GM08714 (cell line): ENCODE results near the gene SLC38A8.

Experiments
- H3K4me3 ChIP-seq: fragments of 200-500 bp; sonication (Bioruptor generic); 2 replicates; pipeline ENCODE4 v1.5.1; 2014; ENCODE audit warnings: mild to moderate bottlenecking, low read length, inconsistent platforms
- ZNF274 ChIP-seq: IDR thresholded peaks from 2 replicates; pipeline ENCODE4 v1.6.1; 2012; ENCODE audit warnings: mild to moderate bottlenecking, low read depth, low read length

SLC38A8 gene

GRCh38 chr16:84036982-84037425 lies 5.6 kb downstream of the SLC38A8 start:
- no peak overlapping the region for H3K4me3 ChIP-seq
- TF ChIP-seq ZNF274: no peak

- TF ChIP-seq ZNF274: no peak
- H3K4me3 ChIP-seq: no peak overlapping the region
Observed at GRCh38 chr16:84036131-84036530, 6.5 kb downstream of the SLC38A8 start.

DNA sequence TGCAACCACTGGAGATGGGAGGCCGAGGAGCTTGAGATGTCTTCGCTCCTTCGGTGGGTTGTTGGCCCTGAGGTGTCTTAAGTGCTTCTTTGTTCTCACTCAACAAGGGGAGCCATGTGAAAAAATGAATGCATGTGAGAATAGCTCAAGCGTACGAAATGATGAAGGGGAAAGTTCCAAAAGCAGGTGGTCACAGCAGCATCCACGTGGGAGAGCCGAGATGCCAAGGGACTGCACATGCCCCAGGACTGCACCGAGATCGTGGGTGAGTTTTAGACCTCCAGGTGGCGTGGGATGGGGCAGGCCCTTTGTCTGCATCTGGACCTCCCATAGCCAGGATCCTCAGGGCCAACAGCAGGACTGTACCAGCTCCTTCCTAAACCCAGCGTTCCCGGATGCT lies 8.1 kb downstream of the SLC38A8 start:
- TF ChIP-seq ZNF274: no peak
- no peak overlapping the region for H3K4me3 ChIP-seq

- no peak overlapping the region for H3K4me3 ChIP-seq
- no peak for TF ChIP-seq ZNF274
Observed at GRCh38 chr16:84033251-84034195, 9.1 kb downstream of the SLC38A8 start.

GRCh38 chr16:84032458-84033178 lies 10.0 kb downstream of the SLC38A8 start:
- no peak overlapping the region for H3K4me3 ChIP-seq
- no peak for TF ChIP-seq ZNF274

DNA sequence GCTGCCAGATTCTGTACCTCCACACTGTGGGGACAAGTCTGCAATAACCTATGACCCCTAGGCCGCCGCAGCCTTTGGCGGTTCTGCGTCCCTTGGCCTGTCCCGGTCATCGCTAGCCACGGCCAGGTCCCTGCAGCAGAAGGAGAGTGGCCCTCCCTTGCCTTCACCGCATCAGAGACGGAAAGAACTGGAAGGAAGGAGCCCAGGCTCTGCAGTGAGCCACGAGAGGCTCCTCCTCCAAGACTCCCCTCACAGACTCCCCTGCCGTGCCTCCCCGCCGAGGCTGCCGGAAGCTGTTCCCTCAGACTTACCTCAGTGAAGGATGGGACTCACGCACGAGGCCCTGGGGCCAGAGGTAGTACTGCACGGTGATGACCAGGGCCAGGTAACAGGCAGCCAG lies 11.0 kb downstream of the SLC38A8 start:
- no peak overlapping the region for H3K4me3 ChIP-seq
- no peak for TF ChIP-seq ZNF274

DNA sequence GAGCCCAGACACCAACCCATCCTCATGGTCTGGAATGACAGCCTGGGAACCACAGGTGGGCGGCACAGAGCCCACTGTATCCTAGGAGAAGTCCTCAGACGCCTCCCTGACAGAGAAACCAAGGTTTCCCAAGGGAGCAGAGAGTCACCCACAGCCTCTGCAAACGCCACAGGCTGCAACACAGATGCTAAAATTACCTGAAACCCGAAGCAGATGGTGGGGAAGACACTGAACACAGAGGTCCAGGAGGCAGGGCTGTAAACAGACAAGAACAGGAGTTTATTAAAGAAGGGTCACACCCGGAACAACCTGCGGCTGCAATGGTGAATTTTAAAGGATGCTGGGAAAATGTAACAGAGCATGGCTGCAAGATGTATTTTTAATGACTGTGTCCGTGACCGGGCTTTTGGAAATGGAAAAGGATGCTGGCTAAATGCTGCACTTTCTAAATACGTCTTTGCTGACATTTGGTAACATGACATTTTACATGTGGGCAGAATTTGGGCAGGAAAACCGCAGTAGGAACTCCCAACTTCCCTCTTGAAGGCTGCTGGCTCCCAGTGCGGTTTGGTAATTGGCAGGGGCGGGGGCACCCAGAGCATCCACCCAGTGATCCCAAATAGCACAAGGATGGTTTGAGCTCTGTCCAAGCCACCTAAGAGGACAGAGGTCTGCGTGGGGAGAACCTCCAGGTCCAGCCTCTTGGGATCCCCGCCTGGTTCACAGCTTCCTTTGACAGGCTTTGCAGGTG lies 13.1 kb downstream of the SLC38A8 start:
- no peak overlapping the region for H3K4me3 ChIP-seq
- TF ChIP-seq ZNF274: no peak

- TF ChIP-seq ZNF274: no peak
- no peak overlapping the region for H3K4me3 ChIP-seq
Observed at GRCh38 chr16:84027625-84028024, 15.0 kb downstream of the SLC38A8 start.

DNA sequence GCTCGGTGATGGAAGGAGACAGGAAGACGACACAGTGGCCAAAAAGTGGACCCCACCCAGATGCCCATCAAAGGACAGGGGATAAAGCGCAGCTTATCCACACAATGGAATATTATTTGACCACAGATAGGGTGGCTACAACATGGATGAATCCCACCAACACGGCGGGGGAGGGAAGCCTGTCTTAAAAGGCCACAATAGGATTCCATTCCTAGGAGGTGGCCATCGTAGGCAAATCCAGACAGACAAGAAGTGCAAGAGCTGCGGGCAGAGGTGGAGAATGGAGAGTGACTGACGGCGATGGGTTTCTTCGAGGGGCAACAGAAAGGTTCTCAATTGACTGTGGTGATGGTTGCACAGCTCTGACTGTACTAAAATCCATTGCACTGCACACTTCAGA lies 16.0 kb downstream of the SLC38A8 start:
- H3K4me3 ChIP-seq: no peak overlapping the region
- no peak for TF ChIP-seq ZNF274

DNA sequence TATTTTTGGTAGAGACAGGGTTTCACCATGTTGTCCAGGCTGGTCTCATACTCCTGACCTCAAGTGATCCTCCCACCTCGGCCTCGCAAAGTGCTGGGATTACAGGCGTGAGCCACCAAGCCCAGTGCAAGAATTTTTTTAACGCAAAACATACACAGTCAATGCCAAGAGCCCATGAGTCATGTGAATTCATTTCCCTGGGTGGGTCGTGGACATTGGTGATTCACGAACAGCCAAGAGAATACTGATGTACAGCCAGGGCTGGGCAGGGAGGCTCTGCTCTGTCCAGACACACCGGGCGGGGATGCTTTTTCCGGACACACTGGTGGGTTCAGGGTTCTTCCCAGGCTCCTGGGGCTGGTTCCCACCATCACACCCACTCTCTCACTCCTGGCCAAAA lies 17.7 kb downstream of the SLC38A8 start:
- TF ChIP-seq ZNF274: no peak
- H3K4me3 ChIP-seq: no peak overlapping the region

DNA sequence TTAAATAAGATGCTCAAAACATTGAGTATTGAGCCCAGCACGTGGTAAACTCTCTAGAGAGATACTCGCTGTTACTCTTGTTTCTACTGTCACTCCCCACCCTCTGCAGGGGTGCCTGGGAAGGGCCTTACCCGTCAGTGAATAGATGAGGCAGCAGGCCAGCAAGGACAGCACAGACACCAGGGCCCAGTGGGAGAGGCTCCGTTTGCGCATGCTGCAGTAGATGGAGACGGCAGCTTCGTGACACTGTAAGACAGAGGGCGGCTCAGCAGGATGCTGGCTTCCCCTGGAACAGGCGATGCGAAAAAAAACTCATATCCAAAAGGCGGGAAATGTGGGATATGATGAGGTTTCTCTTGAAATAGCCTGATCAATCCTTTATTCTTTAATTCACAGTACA lies 20.0 kb downstream of the SLC38A8 start:
- TF ChIP-seq ZNF274: no peak
- H3K4me3 ChIP-seq: no peak overlapping the region

DNA sequence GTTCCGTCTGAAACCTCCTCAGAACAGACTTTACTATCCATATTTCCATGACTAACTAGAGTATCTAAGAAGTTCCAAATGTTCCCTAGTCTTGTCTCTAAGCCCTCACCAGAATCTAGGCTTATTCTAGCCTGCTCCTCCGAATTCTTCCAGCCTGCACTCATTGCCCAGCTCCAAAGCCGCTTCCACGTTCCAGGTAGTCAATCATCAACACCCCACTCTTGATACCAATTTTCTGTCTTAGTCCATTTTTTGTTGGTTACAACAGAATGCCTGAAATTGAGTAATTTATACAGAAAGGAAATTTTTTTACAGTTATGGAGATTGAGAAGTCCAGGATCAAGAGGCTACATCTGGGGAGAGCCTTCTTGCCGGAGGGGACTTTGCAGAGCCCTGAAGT lies 21.1 kb downstream of the SLC38A8 start:
- H3K4me3 ChIP-seq: no peak overlapping the region
- TF ChIP-seq ZNF274: no peak

- H3K4me3 ChIP-seq: no peak overlapping the region
- no peak for TF ChIP-seq ZNF274
Observed at GRCh38 chr16:84020353-84020752, 22.2 kb downstream of the SLC38A8 start.

DNA sequence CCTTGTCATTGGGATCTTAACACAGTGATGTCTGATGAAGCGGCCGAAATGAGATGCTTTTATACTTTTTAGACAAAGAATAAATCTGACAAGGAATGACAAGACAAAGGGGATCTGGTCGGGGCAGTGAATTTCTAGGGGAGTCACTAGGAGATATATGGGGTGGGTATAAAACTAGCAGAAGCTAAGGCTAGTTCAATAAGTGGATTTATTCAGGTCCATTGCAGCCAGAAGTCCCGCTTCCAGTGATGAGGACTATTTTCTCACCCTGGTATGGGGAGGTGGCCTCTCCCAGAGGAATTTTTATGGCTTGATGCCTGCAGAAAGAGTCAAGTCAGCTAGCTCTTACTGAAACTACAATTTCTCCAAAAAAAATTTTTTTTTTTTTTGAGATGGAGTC lies 23.9 kb downstream of the SLC38A8 start:
- no peak for TF ChIP-seq ZNF274
- H3K4me3 ChIP-seq: no peak overlapping the region
